Fibroblast of the aortic adventitia (primary cell): ENCODE results near the gene DTNBP1. TPM values are rescaled to one million over a fixed set of nuclear protein-coding genes. Genes with fewer than 3 reads are reported as not detected.

Source experiments
- DNase-seq: peaks from one replicate; pipeline ENCODE4 v3.0.0-alpha.2; 2010; ENCODE audit warnings: low read depth
- H3K4me3 ChIP-seq: 2 replicates; pipeline ENCODE4 v1.5.1; 2011; ENCODE audit warnings: low read depth, mild to moderate bottlenecking, control low read depth, low read length, moderate library complexity
- total RNA-seq: library from RNA; depleted of rRNA; stranded (reverse); fragments of >200 nt; gene quantifications from 2 replicates; pipeline ENCODE4 v1.2.3, GENCODE V29; 2012; ENCODE audit warnings: low replicate concordance
- TF ChIP-seq, protein P1 (sequence below): IDR thresholded peaks from 2 replicates; pipeline ENCODE4 v1.5.1; 2011; ENCODE audit warnings: mild to moderate bottlenecking, low read length, control low read depth, inconsistent platforms; ENCODE audit not compliant: insufficient read depth

Gene DTNBP1
- total RNA-seq, 1 donor, result 5.8 TPM

DNA sequence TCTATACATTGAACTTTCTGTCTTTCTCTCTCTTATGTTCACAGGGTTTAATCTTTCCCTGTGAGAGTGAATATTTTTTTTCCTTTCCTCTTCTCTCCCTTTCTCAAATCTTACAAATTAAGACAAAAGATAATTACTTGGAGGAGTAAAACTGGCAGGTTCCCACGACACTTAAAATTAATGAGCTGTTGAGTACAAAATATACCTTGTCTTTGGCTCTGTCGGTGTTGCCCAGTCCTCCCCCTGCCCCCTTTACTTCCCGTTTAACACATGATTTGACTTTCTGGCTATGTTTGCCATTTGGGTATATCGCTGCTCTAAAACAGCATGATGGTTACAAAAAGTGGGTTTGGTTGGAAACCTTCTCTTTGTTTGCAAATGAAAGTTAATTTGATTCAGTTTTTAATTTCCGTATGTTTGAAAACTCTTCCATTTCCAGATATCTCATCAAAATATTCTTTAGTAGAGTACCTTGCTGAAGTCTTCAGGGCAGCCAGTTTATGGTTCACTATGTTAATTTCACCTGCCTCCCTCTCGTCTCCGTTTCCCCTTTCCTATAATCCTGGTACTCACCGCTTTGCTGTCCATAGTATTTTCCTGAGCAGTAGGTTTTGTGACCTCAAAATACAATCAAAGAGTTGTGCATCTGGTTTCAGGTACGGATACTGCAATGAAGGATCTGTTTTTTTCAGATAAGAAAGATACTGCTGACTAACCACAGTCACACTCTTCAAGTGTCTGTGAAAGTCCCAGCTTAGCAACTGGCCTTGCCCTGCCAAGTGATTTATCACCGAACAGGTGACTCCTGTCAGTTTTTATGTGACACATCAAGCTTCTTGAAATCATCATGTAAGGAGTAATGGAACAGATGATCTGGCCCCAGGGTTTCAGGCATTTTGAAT is 181.2 kb downstream of the DTNBP1 start:
- DNase-seq, result no peak
- no peak overlapping the region for H3K4me3 ChIP-seq
- TF ChIP-seq, protein P1, sequence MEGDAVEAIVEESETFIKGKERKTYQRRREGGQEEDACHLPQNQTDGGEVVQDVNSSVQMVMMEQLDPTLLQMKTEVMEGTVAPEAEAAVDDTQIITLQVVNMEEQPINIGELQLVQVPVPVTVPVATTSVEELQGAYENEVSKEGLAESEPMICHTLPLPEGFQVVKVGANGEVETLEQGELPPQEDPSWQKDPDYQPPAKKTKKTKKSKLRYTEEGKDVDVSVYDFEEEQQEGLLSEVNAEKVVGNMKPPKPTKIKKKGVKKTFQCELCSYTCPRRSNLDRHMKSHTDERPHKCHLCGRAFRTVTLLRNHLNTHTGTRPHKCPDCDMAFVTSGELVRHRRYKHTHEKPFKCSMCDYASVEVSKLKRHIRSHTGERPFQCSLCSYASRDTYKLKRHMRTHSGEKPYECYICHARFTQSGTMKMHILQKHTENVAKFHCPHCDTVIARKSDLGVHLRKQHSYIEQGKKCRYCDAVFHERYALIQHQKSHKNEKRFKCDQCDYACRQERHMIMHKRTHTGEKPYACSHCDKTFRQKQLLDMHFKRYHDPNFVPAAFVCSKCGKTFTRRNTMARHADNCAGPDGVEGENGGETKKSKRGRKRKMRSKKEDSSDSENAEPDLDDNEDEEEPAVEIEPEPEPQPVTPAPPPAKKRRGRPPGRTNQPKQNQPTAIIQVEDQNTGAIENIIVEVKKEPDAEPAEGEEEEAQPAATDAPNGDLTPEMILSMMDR, result no peak

DNA sequence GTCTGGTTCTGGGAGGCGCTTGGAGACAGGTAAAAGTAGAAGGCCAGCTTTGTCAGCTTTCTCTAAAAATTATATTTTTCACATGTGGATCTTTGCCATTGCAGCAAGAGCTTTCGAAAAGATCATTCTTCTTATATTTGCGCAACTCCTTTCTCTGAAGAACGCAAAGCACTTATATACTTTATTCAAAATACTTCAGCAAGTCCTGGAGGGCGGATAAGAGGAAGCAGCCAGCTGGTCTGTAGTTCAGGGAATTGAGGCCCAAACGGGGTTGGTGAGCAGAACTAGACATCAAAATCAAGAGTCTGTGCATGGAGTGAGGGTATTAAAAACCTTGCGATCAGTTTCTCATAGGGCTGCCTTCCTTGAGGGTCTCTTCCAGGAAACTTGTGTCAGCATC is 182.3 kb downstream of the DTNBP1 start:
- TF ChIP-seq, protein P1, result no peak
- H3K4me3 ChIP-seq, result no peak overlapping the region
- no peak for DNase-seq

DNA sequence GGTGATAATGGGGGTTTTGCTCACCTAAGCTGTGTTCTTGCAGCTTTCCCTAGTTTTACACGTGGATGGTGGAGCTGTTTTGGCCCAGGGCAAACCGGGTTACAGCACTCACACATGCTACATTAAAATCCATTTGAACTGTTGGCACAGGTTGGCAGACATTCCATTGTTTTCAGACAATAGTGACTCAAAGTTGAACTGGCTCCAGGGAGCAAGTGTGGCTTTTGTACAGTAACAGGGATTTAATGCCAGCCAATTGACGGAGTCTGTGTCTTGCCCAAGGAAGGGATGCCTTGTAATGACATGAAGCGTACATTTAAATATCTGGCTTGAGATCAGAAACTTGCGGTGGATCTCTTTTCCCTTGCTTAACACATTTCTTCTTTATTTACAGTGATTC is 183.1 kb downstream of the DTNBP1 start:
- H3K4me3 ChIP-seq, result no peak overlapping the region
- DNase-seq, result no peak
- TF ChIP-seq, protein P1, result no peak

DNA sequence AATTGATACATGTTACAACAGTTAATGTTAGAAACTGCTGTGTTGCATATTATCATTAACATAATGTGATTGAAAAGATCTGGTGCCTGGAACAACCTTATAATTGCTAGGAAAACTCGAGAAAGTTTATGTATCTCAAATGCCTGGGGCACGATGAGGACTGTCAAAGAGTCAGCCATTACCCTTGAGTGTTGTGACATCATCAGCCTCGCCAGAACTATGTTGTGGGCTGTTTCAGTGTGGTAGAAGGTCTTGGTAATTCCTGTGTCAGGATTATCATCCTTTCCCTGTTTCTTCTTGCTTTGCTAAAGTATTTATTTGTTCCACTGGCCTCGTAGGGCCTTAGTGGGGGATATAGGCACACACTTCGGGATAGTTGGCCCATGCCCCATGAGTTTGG is 185.1 kb downstream of the DTNBP1 start:
- TF ChIP-seq, protein P1, result no peak
- no peak for DNase-seq
- H3K4me3 ChIP-seq, result no peak overlapping the region

DNA sequence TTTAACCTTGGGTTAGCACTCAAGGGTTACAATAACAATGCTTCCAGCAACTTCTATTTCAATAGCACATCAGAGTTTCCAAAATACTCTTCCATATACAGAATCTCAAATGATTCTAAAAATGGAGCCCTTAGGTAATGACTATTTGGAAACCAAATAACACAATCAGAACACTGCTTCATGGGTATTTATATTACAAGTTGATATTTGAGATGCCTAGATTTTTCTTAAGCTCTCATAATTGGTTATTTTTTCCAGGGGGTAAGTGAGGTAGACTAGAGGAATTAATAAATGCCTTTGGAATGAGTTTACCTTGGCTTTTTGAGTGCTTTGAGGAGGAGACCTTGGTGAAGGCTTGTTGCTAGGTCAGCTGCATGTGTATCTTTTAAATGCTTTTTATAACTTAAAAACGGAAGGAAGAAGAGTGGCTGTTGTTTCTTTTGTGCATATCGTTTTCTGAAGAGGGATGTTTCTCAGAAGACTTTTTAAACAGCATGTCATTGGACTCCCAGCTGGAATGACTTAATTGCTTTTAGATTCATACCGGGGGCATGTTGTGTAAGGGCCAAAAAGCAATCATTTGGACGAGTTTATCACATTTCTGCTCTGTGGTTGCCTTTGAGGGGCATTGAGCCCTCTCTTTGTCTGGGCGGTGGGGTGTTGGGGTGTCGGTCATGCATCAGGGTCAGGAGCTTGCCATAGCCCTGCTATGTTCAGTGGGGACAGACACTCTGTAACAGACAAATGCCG is 186.0 kb downstream of the DTNBP1 start:
- no peak for DNase-seq
- TF ChIP-seq, protein P1, result no peak
- H3K4me3 ChIP-seq, result no peak overlapping the region

DNA sequence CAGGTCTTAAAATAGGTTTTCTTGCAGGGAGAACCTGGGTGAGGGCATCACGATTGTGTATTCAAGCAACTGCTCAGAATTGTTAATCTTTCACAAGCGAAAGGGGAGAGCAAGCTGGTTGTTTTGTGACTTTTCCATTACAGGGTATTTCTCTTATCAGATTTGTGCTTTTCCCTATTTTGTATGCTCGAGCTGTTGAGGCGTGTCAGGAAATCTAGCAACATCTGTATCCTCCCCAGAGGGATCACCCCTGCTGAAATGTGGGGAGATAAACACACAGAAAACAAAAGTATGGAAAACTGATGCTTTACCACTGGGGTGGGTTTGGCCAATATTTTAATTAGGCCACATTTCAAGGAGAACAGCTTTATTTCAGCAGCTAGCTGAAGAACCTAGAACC is 187.0 kb downstream of the DTNBP1 start:
- TF ChIP-seq, protein P1, result no peak
- no peak for DNase-seq
- H3K4me3 ChIP-seq, result no peak overlapping the region
